Esophagus muscularis mucosa (tissue), 4 donors: Measurements from ENCODE around the gene ST3GAL2.

Source experiments
- EP300 ChIP-seq: sonication (generic); formaldehyde crosslinking; IDR thresholded peaks from one replicate; pipeline ENCODE4 v1.6.1; 2017; ENCODE audit warnings: antibody characterized with exemption
- POLR2A ChIP-seq: fragments of 450-650 bp; IDR thresholded peaks from one replicate; pipeline ENCODE4 v1.6.1; 2017; ENCODE audit warnings: antibody characterized with exemption, moderate library complexity, mild to moderate bottlenecking, low read depth
- TF ChIP-seq, protein P1 (sequence below), 3 experiments: fragments of 200-600 bp in 2 of 3; fragments of 450-650 bp in 1 of 3; sonication (generic) in 2 of 3; IDR thresholded peaks; one replicate each; pipeline ENCODE4 v1.5.1; 2017 to 2019; ENCODE audit warnings: antibody characterized with exemption in 3 of 3, mild to moderate bottlenecking in 2 of 3, moderate library complexity in 1 of 3

DNA sequence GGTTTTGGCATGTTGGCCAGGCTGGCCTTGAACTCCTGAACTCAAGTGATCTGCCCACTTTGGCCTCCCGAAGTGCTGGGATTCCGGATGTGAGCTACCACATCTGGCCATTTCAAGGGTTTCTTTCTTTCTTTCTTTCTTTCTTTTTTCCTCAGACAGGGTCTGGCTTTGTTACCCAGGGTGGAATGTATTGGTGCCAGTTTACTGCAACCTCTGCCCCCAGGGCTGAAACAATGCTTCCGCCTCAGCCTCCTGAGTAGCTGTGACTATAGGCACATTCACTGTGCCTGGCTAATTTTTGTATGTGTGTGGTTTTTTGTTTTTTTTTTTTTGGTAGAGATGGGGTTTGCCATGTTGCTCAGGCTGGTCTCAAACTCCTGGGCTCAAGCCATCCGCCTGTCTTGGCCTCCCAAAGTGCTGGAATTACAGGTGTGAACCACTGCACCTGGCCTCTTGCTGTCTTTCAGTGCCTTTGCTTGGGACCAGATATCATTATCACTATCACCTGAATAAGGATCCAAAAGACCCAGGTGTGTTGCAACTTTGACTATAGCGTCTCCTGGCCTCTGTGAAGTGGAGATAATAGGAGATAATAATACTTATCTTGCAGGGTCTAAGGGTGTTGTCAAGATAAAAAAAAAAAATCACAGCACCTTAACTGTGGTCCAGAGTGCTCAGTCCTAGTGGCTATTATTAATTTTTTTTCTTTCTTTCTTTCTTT lies 18.7 kb upstream of the ST3GAL2 start:
- TF ChIP-seq, protein P1, sequence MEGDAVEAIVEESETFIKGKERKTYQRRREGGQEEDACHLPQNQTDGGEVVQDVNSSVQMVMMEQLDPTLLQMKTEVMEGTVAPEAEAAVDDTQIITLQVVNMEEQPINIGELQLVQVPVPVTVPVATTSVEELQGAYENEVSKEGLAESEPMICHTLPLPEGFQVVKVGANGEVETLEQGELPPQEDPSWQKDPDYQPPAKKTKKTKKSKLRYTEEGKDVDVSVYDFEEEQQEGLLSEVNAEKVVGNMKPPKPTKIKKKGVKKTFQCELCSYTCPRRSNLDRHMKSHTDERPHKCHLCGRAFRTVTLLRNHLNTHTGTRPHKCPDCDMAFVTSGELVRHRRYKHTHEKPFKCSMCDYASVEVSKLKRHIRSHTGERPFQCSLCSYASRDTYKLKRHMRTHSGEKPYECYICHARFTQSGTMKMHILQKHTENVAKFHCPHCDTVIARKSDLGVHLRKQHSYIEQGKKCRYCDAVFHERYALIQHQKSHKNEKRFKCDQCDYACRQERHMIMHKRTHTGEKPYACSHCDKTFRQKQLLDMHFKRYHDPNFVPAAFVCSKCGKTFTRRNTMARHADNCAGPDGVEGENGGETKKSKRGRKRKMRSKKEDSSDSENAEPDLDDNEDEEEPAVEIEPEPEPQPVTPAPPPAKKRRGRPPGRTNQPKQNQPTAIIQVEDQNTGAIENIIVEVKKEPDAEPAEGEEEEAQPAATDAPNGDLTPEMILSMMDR (IDR thresholded peaks at IDR 0.05), result no peak
- TF ChIP-seq POLR2A (no peak), EP300 (no peak)
